ENCODE results near the gene ACSM3.

The ACSM3 gene

DNA sequence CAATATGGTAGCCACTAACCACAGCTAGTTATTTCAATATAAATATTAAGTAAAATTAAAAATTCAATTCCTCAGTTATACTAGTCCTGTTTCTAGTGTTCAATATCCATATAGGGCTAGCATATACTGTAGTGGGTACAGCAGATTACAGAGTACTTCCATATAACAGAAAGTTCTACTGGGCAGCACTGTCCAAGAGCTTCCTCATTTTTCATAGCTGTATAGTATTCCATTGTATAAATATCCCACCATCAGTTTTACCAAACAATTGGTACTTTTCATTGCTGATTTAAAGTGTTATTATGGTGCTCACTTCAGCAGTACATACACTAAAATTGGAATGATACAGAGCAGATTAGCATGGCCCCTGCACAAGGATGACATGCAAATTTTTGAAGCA, 20.4 kb downstream of the ACSM3 start:
- H3K4me3 ChIP-seq (replicated peaks; ENCODE audit: low read depth, low read length): no peak overlapping the region
- DNase-seq (ENCODE audit: low read depth): no peak
- TF ChIP-seq CTCF (IDR thresholded peaks at IDR 0.05; ENCODE audit: low read length, missing control alignments): no peak

- TF ChIP-seq CTCF (IDR thresholded peaks at IDR 0.05; ENCODE audit: low read length, missing control alignments): no peak
- H3K4me3 ChIP-seq (replicated peaks; ENCODE audit: low read depth, low read length): no peak overlapping the region
- no peak for DNase-seq (ENCODE audit: low read depth)
These were observed 25.3 kb downstream of the ACSM3 start for GRCh38 chr16:20789130-20789529.

GRCh38 chr16:20791923-20792612, 28.3 kb downstream of the ACSM3 start:
- no peak overlapping the region for H3K4me3 ChIP-seq (replicated peaks; ENCODE audit: low read depth, low read length)
- no peak for TF ChIP-seq CTCF (IDR thresholded peaks at IDR 0.05; ENCODE audit: low read length, missing control alignments)
- DNase-seq (ENCODE audit: low read depth): no peak

DNA sequence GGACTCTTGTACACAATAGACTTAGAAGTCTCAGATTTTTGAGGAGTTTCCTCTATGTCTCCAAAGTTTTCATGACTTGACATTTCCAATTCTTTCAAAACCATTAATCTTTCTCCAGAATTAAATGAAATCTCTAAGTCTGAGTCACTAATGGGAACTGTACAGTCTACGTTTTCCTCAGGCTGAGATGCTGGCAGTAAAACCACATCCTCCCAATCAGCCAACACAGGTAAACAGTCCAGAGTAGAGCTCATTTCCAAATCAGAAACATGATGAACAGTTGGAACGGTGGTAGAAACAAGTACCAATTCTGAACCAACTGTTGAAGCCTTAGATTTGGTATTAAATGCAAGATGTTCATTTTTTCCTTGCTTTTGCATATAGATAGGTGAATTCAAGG, 34.5 kb downstream of the ACSM3 start:
- DNase-seq (ENCODE audit: low read depth): no peak
- TF ChIP-seq CTCF (IDR thresholded peaks at IDR 0.05; ENCODE audit: low read length, missing control alignments): no peak
- no peak overlapping the region for H3K4me3 ChIP-seq (replicated peaks; ENCODE audit: low read depth, low read length)

DNA sequence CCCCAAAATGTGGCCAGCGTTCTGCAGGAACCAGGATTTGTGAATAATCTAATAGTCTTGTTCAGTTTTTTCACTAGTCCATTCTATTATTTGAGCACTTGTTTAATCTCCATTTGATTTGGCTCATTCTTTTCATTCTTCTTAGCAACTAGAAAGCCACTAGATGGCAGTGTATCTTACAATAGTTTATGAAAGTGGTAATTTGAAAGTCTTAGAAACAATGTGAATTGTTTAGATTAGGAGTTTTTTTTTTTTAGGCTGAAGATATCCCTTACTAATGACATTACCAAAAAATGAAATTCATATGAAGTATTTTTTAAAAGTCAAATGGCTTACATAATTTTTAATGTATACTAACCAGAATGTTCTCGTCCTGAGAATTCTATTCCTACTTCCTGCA, 35.8 kb downstream of the ACSM3 start:
- no peak overlapping the region for H3K4me3 ChIP-seq (replicated peaks; ENCODE audit: low read depth, low read length)

GRCh38 chr16:20801278-20801677, 37.5 kb downstream of the ACSM3 start:
- no peak for DNase-seq (ENCODE audit: low read depth)
- no peak overlapping the region for H3K4me3 ChIP-seq (replicated peaks; ENCODE audit: low read depth, low read length)
- TF ChIP-seq CTCF (IDR thresholded peaks at IDR 0.05; ENCODE audit: low read length, missing control alignments): no peak

More for the DNA sequence above, 35.8 kb downstream of the ACSM3 start:
- peak; percentile 48 for TF ChIP-seq CTCF (IDR thresholded peaks at IDR 0.05; ENCODE audit: low read length, missing control alignments)
- peak; percentile 35 for DNase-seq (ENCODE audit: low read depth)

GRCh38 chr16:20803192-20803560, 39.4 kb downstream of the ACSM3 start:
- no peak for DNase-seq (ENCODE audit: low read depth)
- TF ChIP-seq CTCF (IDR thresholded peaks at IDR 0.05; ENCODE audit: low read length, missing control alignments): no peak
- H3K4me3 ChIP-seq (replicated peaks; ENCODE audit: low read depth, low read length): no peak overlapping the region
